Measurements from ENCODE around the gene PFKM. TPM values are rescaled to one million over a fixed set of nuclear protein-coding genes. Genes with fewer than 3 reads are reported as not detected.

PFKM gene
- total and polyA plus RNA-seq, 2 experiments from 2014 or later, result 28.8 to 41.1 TPM

GRCh38 chr12:48105321-48105866, 13.8 kb upstream of the PFKM start:
- Histone ChIP-seq H3K4me2 (ENCODE audit: unreplicated experiment) (peak overlapping the region; percentile 96), H3K9ac (peak overlapping the region; percentile 94), H3K9me2 (ENCODE audit: insufficient read depth) (no peaks in the 10 kb centered on the region), H3K79me2 (ENCODE audit: insufficient read depth) (peaks cover 57% of the 10 kb centered on the region), H3K4me3 (peak overlapping the region; percentile 86), H2AFZ (peak overlapping the region; percentile 99), H3K27ac (peak overlapping the region; percentile 96), H3F3A (ENCODE audit: insufficient read depth) (peaks cover 7% of the 10 kb centered on the region), H3K9me3 (ENCODE audit: low read depth) (no peaks in the 10 kb centered on the region), H3K36me3 (ENCODE audit: low read depth) (no peaks in the 10 kb centered on the region), H3K27me3 (replicated peaks; ENCODE audit: insufficient read depth) (no peaks in the 10 kb centered on the region), H4K20me1 (ENCODE audit: insufficient read depth) (no peaks in the 10 kb centered on the region), H3K4me1 (ENCODE audit: insufficient read depth) (peaks cover 8% of the 10 kb centered on the region; the same call in 1 of the 2 replicates)
- 1 to 2% methylated on average over 28 to 30 of the region's 30 CpGs for WGBS, 2 experiments (ENCODE audit: low coverage in 1 of 2, low lambda C conversion rate in 2 of 2, missing lambda C conversion rate in 2 of 2)
- peak; percentile 62 for DNase-seq
- in situ Hi-C loops (cut with MboI), result no loop called here
- no peak for TF ChIP-seq EZH2phosphoT487 (IDR thresholded peaks at IDR 0.05; ENCODE audit: insufficient read depth, low read depth)
- no peak for TF ChIP-seq EZH2 (IDR thresholded peaks at IDR 0.05; ENCODE audit: insufficient read depth, poor library complexity, severe bottlenecking)

GRCh38 chr12:48105867-48106680, 13.1 kb upstream of the PFKM start, which contains the start of gene SENP1:
Gene SENP1, minus strand, starts transcription at chr12:48106079. Its CDS starts 4,607 bp downstream, at chr12:48101472.
- Histone ChIP-seq H3K4me2 (ENCODE audit: unreplicated experiment) (peak within 1 kb of the TSS; percentile 96), H3K9me2 (ENCODE audit: insufficient read depth) (no peaks in the 10 kb centered on the region), H3F3A (ENCODE audit: insufficient read depth) (peaks cover 7% of the 10 kb centered on the region), H3K9ac (peak within 1 kb of the TSS; percentile 94), H3K27me3 (replicated peaks; ENCODE audit: insufficient read depth) (no peaks in the 10 kb centered on the region), H3K36me3 (ENCODE audit: low read depth) (no peaks in the 10 kb centered on the region), H3K4me1 (ENCODE audit: insufficient read depth) (peaks cover 8% of the 10 kb centered on the region; the same call in 1 of the 2 replicates), H3K79me2 (ENCODE audit: insufficient read depth) (peaks cover 50% of the 10 kb centered on the region), H3K9me3 (ENCODE audit: low read depth) (no peaks in the 10 kb centered on the region), H3K4me3 (peak within 1 kb of the TSS; percentile 86), H2AFZ (peak within 1 kb of the TSS; percentile 99), H3K27ac (peak within 1 kb of the TSS; percentile 96), H4K20me1 (ENCODE audit: insufficient read depth) (no peaks in the 10 kb centered on the region)
- TF ChIP-seq EZH2phosphoT487 (IDR thresholded peaks at IDR 0.05; ENCODE audit: insufficient read depth, low read depth) (no peak), EZH2 (IDR thresholded peaks at IDR 0.05; ENCODE audit: insufficient read depth, poor library complexity, severe bottlenecking) (no peak)
- in situ Hi-C loops (cut with MboI), result no loop called here
- 1% methylated on average over 38 to 53 of the region's 53 CpGs for WGBS, 2 experiments (ENCODE audit: low coverage in 1 of 2, low lambda C conversion rate in 2 of 2, missing lambda C conversion rate in 2 of 2)
- peak; percentile 94 for DNase-seq

- H3K27me3 ChIP-seq (replicated peaks; ENCODE audit: insufficient read depth), result no peaks in the 10 kb centered on the region
- WGBS, 2 experiments (ENCODE audit: low coverage in 1 of 2, low lambda C conversion rate in 2 of 2, missing lambda C conversion rate in 2 of 2), result 58 to 60% methylated on average over 5 of the region's 5 CpGs
- peaks cover 41% of the 10 kb centered on the region for H3K79me2 ChIP-seq (ENCODE audit: insufficient read depth)
- peak overlapping the region; percentile 96 for H3K27ac ChIP-seq
- no peaks in the 10 kb centered on the region for H3K9me3 ChIP-seq (ENCODE audit: low read depth)
- no peaks in the 10 kb centered on the region for H3K9me2 ChIP-seq (ENCODE audit: insufficient read depth)
- peak overlapping the region; percentile 94 for H3K9ac ChIP-seq
- H4K20me1 ChIP-seq (ENCODE audit: insufficient read depth), result no peaks in the 10 kb centered on the region
- peak overlapping the region; percentile 96 for H3K4me2 ChIP-seq (ENCODE audit: unreplicated experiment)
- peaks cover 8% of the 10 kb centered on the region; the same call in 1 of the 2 replicates for H3K4me1 ChIP-seq (ENCODE audit: insufficient read depth)
- H2AFZ ChIP-seq, result peak overlapping the region; percentile 99
- in situ Hi-C loops (cut with MboI), result no loop called here
- no peak for TF ChIP-seq EZH2phosphoT487 (IDR thresholded peaks at IDR 0.05; ENCODE audit: insufficient read depth, low read depth)
- TF ChIP-seq EZH2 (IDR thresholded peaks at IDR 0.05; ENCODE audit: insufficient read depth, poor library complexity, severe bottlenecking), result no peak
- H3K4me3 ChIP-seq, result peak overlapping the region; percentile 86
- no peaks in the 10 kb centered on the region for H3K36me3 ChIP-seq (ENCODE audit: low read depth)
- no peak for DNase-seq
- peaks cover 7% of the 10 kb centered on the region for H3F3A ChIP-seq (ENCODE audit: insufficient read depth)
Measured at GRCh38 chr12:48106681-48107613, 12.2 kb upstream of the PFKM start.

GRCh38 chr12:48109424-48109823, 9.7 kb upstream of the PFKM start:
- DNase-seq, result no peak
- no peak overlapping the region for H3K4me2 ChIP-seq (ENCODE audit: unreplicated experiment)
- no peaks in the 10 kb centered on the region; the same call in 1 of the 2 replicates for H3K27me3 ChIP-seq (replicated peaks; ENCODE audit: insufficient read depth)
- H4K20me1 ChIP-seq (ENCODE audit: insufficient read depth), result no peaks in the 10 kb centered on the region
- no peaks in the 10 kb centered on the region for H3K9me2 ChIP-seq (ENCODE audit: insufficient read depth)
- no peak overlapping the region for H3K27ac ChIP-seq
- peaks cover 18% of the 10 kb centered on the region for H3K79me2 ChIP-seq (ENCODE audit: insufficient read depth)
- peaks cover 7% of the 10 kb centered on the region for H3F3A ChIP-seq (ENCODE audit: insufficient read depth)
- H3K9me3 ChIP-seq (ENCODE audit: low read depth), result no peaks in the 10 kb centered on the region
- H3K4me1 ChIP-seq (ENCODE audit: insufficient read depth), result peaks cover 8% of the 10 kb centered on the region; the same call in 1 of the 2 replicates
- in situ Hi-C loops (cut with MboI), result no loop called here
- no peaks in the 10 kb centered on the region for H3K36me3 ChIP-seq (ENCODE audit: low read depth)
- no peak for TF ChIP-seq EZH2phosphoT487 (IDR thresholded peaks at IDR 0.05; ENCODE audit: insufficient read depth, low read depth)
- no peak for TF ChIP-seq EZH2 (IDR thresholded peaks at IDR 0.05; ENCODE audit: insufficient read depth, poor library complexity, severe bottlenecking)
- H3K9ac ChIP-seq, result no peak overlapping the region
- H2AFZ ChIP-seq, result no peak overlapping the region
- H3K4me3 ChIP-seq, result no peak overlapping the region
